ENCODE results near the gene TMEM147. TPM values are rescaled to one million over a fixed set of nuclear protein-coding genes. Genes with fewer than 3 reads are reported as not detected.

Gene TMEM147
- total RNA-seq, 6 donors from 2014 or later = 25.1 to 94.2 (median 71.2) TPM

DNA sequence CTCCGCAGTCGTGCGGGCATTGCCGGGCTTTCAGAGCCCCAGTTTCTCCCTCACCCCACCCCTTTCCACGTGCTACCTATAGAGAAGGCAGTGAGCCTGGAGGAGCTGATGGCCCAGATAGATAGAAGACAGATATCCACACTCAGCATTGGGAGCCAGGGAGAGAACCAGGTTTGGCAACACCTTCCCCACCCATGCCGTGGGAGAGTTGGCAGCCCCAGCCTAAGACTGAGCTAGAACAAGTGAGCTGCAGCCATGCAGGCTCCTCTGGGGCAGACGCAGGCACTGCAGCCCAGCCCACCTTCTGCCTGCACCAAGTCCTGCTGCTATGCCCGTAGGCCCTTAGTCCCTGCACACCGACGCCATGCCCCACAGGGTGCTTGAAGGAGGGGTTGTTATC lies 44.8 kb upstream of the TMEM147 start:
- no peaks in the 10 kb centered on the region for H3K9me3 ChIP-seq
- TF ChIP-seq POLR2A (IDR thresholded peaks at IDR 0.05) = no peak
- no peak for TF ChIP-seq EP300 (IDR thresholded peaks at IDR 0.05)
- TF ChIP-seq, protein P1, sequence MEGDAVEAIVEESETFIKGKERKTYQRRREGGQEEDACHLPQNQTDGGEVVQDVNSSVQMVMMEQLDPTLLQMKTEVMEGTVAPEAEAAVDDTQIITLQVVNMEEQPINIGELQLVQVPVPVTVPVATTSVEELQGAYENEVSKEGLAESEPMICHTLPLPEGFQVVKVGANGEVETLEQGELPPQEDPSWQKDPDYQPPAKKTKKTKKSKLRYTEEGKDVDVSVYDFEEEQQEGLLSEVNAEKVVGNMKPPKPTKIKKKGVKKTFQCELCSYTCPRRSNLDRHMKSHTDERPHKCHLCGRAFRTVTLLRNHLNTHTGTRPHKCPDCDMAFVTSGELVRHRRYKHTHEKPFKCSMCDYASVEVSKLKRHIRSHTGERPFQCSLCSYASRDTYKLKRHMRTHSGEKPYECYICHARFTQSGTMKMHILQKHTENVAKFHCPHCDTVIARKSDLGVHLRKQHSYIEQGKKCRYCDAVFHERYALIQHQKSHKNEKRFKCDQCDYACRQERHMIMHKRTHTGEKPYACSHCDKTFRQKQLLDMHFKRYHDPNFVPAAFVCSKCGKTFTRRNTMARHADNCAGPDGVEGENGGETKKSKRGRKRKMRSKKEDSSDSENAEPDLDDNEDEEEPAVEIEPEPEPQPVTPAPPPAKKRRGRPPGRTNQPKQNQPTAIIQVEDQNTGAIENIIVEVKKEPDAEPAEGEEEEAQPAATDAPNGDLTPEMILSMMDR (IDR thresholded peaks at IDR 0.05) = no peak
- no peak for TF ChIP-seq POLR2AphosphoS5 (IDR thresholded peaks at IDR 0.05)
- H3K36me3 ChIP-seq = peaks cover 0 to 2% (median 0%) of the 10 kb centered on the region in 4 donors
- H3K4me1 ChIP-seq = peaks cover 0 to 2% (median under 1%) of the 10 kb centered on the region in 4 donors
- DNase-seq = no peak
- no peak for ATAC-seq (ENCODE audit: low FRiP score in 2 of 2)
- 75 to 92% methylated on average over 2 to 10 of the region's 10 CpGs for WGBS, 2 donors
- no peak overlapping the region for H3K27ac ChIP-seq
- no peaks in the 10 kb centered on the region for H3K27me3 ChIP-seq
- H3K4me3 ChIP-seq = no peak overlapping the region

DNA sequence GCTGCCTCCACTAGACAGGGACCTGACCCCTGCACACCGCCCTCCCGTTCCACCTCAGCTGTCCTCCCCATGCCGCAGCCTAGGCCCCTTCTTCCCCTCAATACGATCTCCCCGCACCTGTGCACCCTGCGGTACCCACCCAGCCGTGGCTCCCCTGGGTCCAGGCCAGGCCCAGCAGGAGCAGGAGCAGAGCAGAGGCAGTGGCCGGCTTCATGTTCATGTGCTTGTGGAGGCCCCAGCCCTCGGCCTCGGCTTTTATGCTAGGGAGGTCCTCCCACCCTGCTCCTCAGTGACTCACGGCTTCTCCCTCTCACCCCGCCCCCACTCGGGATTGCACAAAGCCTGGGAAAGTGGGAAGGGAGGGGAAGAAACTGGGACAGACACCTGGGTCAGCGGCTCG lies 43.7 kb upstream of the TMEM147 start:
- DNase-seq (peak in 1 of 2 donors; percentile 72), ATAC-seq (ENCODE audit: low FRiP score in 2 of 2) (no peak)
- 81 to 86% methylated on average over 10 to 15 of the region's 15 CpGs for WGBS, 2 donors
- no peaks in the 10 kb centered on the region for H3K9me3 ChIP-seq
- no peaks in the 10 kb centered on the region for H3K27me3 ChIP-seq
- no peak for TF ChIP-seq EP300 (IDR thresholded peaks at IDR 0.05)
- TF ChIP-seq, protein P1 (IDR thresholded peaks at IDR 0.05) = no peak
- no peak for TF ChIP-seq POLR2AphosphoS5 (IDR thresholded peaks at IDR 0.05)
- no peak for TF ChIP-seq POLR2A (IDR thresholded peaks at IDR 0.05)
- H3K36me3 ChIP-seq = peaks cover 0 to 2% (median 0%) of the 10 kb centered on the region in 4 donors
- no peak overlapping the region for H3K27ac ChIP-seq
- no peak overlapping the region for H3K4me3 ChIP-seq
- H3K4me1 ChIP-seq = no peaks in the 10 kb centered on the region

DNA sequence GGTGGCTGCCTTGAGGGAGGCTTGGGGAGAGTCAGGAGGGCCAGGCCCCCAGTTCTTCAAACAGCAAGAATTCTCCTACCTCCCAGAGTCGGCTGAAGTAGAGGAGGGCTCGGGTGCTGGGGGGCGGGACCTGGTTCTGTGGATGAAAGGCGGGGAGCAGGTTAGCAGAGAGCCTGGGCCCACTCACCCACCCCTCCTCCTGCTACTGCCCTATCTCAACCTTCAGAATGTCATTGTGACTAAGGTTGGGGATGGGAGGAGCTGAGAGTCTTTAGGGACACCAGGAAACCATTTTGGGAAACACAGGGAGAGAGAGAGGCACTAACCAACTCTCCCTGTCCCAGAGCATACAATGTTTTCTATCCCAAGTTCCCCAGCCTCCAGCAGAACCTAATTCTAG lies 42.7 kb upstream of the TMEM147 start:
- H3K4me1 ChIP-seq = no peaks in the 10 kb centered on the region
- TF ChIP-seq EP300 (IDR thresholded peaks at IDR 0.05) (no peak), POLR2AphosphoS5 (IDR thresholded peaks at IDR 0.05) (no peak), POLR2A (IDR thresholded peaks at IDR 0.05) (no peak)
- TF ChIP-seq, protein P1 (IDR thresholded peaks at IDR 0.05) = no peak
- 83 to 90% methylated on average over 4 of the region's 4 CpGs for WGBS, 2 donors

DNA sequence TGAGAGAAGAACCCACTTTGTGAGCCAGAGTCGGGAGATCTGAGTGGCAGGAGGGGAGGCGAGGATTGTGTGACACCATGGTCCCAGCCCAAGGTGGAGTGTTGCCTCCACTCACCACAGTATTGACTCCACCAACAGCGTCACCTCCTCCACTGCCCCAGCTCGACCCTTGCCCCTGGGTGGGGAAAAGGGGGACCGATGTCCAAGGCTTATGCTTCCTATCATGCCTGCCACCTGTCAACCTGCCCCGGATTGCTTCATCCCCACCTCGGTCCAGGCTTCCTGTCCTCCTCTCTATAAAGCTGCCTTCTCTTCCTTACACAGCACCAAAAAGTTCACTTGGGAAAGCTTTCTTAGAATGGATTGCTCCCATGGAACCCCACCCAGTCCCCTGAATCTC lies 39.4 kb upstream of the TMEM147 start:
- H3K27ac ChIP-seq = no peak overlapping the region
- ATAC-seq (ENCODE audit: low FRiP score in 2 of 2) (no peak), DNase-seq (no peak)
- H3K36me3 ChIP-seq = no peaks in the 10 kb centered on the region
- peaks cover 7 to 17% (median 11%) of the 10 kb centered on the region in 4 donors for H3K4me1 ChIP-seq
- TF ChIP-seq, protein P1 (IDR thresholded peaks at IDR 0.05) = no peak
- no peak for TF ChIP-seq POLR2A (IDR thresholded peaks at IDR 0.05)
- no peak for TF ChIP-seq EP300 (IDR thresholded peaks at IDR 0.05)
- TF ChIP-seq POLR2AphosphoS5 (IDR thresholded peaks at IDR 0.05) = no peak
- WGBS, 2 donors = 77 to 78% methylated on average over 7 of the region's 7 CpGs
- H3K4me3 ChIP-seq = no peak overlapping the region
- no peaks in the 10 kb centered on the region for H3K27me3 ChIP-seq
- no peaks in the 10 kb centered on the region for H3K9me3 ChIP-seq

More for the DNA sequence above, 42.7 kb upstream of the TMEM147 start:
- Histone ChIP-seq H3K27ac (no peak overlapping the region), H3K4me3 (no peak overlapping the region), H3K36me3 (peaks cover 0 to 2% (median 0%) of the 10 kb centered on the region in 4 donors), H3K27me3 (no peaks in the 10 kb centered on the region), H3K9me3 (no peaks in the 10 kb centered on the region)
- DNase-seq (no peak), ATAC-seq (ENCODE audit: low FRiP score in 2 of 2) (no peak)

DNA sequence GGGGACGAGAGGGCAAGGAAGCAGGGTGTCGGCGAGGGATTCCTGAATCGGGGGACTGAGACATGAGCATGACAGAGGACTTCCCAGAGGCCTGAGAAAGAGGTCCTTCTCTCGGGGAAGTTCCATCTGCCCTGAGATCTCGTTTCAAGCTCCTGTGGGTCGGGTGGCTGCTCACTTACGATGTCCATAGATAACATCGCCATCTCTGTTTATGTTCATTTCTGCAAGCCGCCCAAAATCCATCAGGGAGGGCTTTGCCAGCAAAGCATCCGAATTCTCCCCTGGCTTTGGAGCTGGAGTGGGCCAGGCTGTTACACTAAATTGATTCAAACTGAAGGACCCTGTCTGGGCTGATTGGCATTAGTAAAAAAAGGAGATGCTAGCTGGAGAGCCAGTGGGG lies 37.9 kb upstream of the TMEM147 start:
- H3K4me1 ChIP-seq = peaks cover 7 to 17% (median 11%) of the 10 kb centered on the region in 4 donors
- ATAC-seq (ENCODE audit: low FRiP score in 2 of 2) (no peak), DNase-seq (no peak)
- TF ChIP-seq POLR2A (IDR thresholded peaks at IDR 0.05) (no peak), EP300 (IDR thresholded peaks at IDR 0.05) (no peak)
- TF ChIP-seq, protein P1 (IDR thresholded peaks at IDR 0.05) = no peak
- H3K27me3 ChIP-seq = no peaks in the 10 kb centered on the region
- no peaks in the 10 kb centered on the region for H3K9me3 ChIP-seq
- no peak overlapping the region for H3K27ac ChIP-seq
- no peaks in the 10 kb centered on the region for H3K36me3 ChIP-seq
- WGBS, 2 donors = 87 to 89% methylated on average over 5 to 11 of the region's 11 CpGs
- H3K4me3 ChIP-seq = no peak overlapping the region

All from upper lobe of left lung (tissue), 6 donors.